Esophagus muscularis mucosa (tissue), 3 donors: ENCODE results near the gene ZNF92.

Experiments used
- POLR2A ChIP-seq: fragments of 450-650 bp; IDR thresholded peaks from one replicate; pipeline ENCODE4 v1.6.1; 2017; ENCODE audit warnings: antibody characterized with exemption, moderate library complexity, mild to moderate bottlenecking, low read depth
- POLR2AphosphoS5 ChIP-seq, 2 donors: sonication (generic); formaldehyde crosslinking; IDR thresholded peaks; one replicate each; pipeline ENCODE4 v1.6.1; 2017; ENCODE audit warnings: antibody characterized with exemption in 2 of 2
- TF ChIP-seq, protein P1 (sequence below), 3 experiments: fragments of 200-600 bp in 2 of 3; fragments of 450-650 bp in 1 of 3; sonication (generic) in 2 of 3; IDR thresholded peaks; one replicate each; pipeline ENCODE4 v1.5.1; 2017 to 2019; ENCODE audit warnings: antibody characterized with exemption in 3 of 3, mild to moderate bottlenecking in 2 of 3, moderate library complexity in 1 of 3

DNA sequence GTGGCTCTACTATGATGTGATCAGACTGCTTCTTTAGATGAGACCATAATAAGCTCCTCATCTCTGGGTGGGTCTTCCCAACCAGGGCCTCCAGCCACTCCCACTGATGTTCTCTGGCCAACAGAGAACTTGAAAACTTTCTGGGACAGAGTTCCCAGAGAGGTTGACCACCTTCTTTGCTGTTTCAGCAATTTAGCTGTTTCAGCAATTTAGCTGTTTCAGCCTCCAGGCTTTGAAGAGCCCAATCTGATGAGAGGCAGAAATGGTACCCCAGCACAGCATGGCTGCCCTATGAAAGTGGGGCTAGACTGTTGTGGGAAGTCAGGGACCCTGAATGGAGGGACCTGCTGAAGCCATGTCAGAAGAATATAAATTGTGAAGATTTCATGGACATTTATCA lies 49.0 kb downstream of the ZNF92 start:
- TF ChIP-seq, protein P1, sequence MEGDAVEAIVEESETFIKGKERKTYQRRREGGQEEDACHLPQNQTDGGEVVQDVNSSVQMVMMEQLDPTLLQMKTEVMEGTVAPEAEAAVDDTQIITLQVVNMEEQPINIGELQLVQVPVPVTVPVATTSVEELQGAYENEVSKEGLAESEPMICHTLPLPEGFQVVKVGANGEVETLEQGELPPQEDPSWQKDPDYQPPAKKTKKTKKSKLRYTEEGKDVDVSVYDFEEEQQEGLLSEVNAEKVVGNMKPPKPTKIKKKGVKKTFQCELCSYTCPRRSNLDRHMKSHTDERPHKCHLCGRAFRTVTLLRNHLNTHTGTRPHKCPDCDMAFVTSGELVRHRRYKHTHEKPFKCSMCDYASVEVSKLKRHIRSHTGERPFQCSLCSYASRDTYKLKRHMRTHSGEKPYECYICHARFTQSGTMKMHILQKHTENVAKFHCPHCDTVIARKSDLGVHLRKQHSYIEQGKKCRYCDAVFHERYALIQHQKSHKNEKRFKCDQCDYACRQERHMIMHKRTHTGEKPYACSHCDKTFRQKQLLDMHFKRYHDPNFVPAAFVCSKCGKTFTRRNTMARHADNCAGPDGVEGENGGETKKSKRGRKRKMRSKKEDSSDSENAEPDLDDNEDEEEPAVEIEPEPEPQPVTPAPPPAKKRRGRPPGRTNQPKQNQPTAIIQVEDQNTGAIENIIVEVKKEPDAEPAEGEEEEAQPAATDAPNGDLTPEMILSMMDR (IDR thresholded peaks at IDR 0.05): no peak
- no peak for TF ChIP-seq POLR2A
- no peak for TF ChIP-seq POLR2AphosphoS5 (IDR thresholded peaks at IDR 0.05)
